ENCODE results near the gene ADAMTS5. TPM values are rescaled to one million over a fixed set of nuclear protein-coding genes. Genes with fewer than 3 reads are reported as not detected.

ADAMTS5 gene
- total and polyA plus RNA-seq, 2 of the 13 experiments (the other 11 are each of a cell fraction or from before 2014, with no cell fraction given), result not detected

- TF ChIP-seq RBFOX2 (IDR thresholded peaks at IDR 0.05; ENCODE audit: low read depth, low read length), result no peak
- no peak for TF ChIP-seq SRSF9 (IDR thresholded peaks at IDR 0.05; ENCODE audit: borderline replicate concordance, insufficient read depth, low read depth, low read length, poor library complexity, severe bottlenecking)
- no peak for TF ChIP-seq NFKB2 (CRISPR knock-in tag; IDR thresholded peaks at IDR 0.05; ENCODE audit: borderline replicate concordance)
- no peak for TF ChIP-seq ZNF558 (CRISPR knock-in tag; IDR thresholded peaks at IDR 0.05; ENCODE audit: borderline replicate concordance)
- TF ChIP-seq ZFP36L1 (CRISPR knock-in tag; IDR thresholded peaks at IDR 0.05), result no peak
- TF ChIP-seq ATF2 (CRISPR knock-in tag; IDR thresholded peaks at IDR 0.05), result no peak
- TF ChIP-seq ZBTB21 (CRISPR knock-in tag; IDR thresholded peaks at IDR 0.05), result no peak
- no peak for TF ChIP-seq HNRNPH1 (optimal IDR thresholded peaks at IDR 0.05; ENCODE audit: low read depth, low read length)
Measured at GRCh38 chr21:26962621-26963181, 4.2 kb downstream of the ADAMTS5 start (continued).

- H3K9me3 ChIP-seq (ENCODE audit: low read length), result peaks cover 75% of the 10 kb centered on the region
- no peak overlapping the region for H3K9ac ChIP-seq (ENCODE audit: insufficient read depth, low read depth, low read length)
- in situ Hi-C loops (cut with HindIII; ENCODE audit: extremely low pct_ligation_motif_present, low pct_unique_long_range_greater_than_20kb) (no loop called here), intact Hi-C loops (cut with micrococcal nuclease; ENCODE audit: unreplicated experiment) (no loop called here)
- no peaks in the 10 kb centered on the region for H3K4me1 ChIP-seq (ENCODE audit: insufficient read depth, low read length)
- no peaks in the 10 kb centered on the region for H3K79me2 ChIP-seq (ENCODE audit: insufficient read depth, low read length)
- H4K20me1 ChIP-seq (ENCODE audit: insufficient read depth, low read length), result no peaks in the 10 kb centered on the region
- no peaks in the 10 kb centered on the region for H3K27me3 ChIP-seq (ENCODE audit: control insufficient read depth in 1 of 2, insufficient read depth in 2 of 2, low read length in 2 of 2)
- BruUV-seq (replicated peaks), result no TSS peak
- no peak overlapping the region for H3K4me2 ChIP-seq (ENCODE audit: low read depth, low read length)
- H2AFZ ChIP-seq (ENCODE audit: low read length), result no peak overlapping the region
- no peak overlapping the region for H3K27ac ChIP-seq (ENCODE audit: extremely low read length, insufficient read depth, low read length)
- ChIA-PET CTCF (ENCODE audit: low intra/inter-chr PET ratio, low total read pairs) (no interaction called here), POLR2A (no interaction called here)
- no peaks in the 10 kb centered on the region for H3K36me3 ChIP-seq (replicated peaks in 1 of 2; ENCODE audit: control insufficient read depth in 1 of 2, insufficient read depth in 2 of 2, low read length in 2 of 2)
- FAIRE-seq (no peak), ATAC-seq (no peak), DNase-seq (ENCODE audit: low spot score) (no peak)
- H3K4me3 ChIP-seq (replicated peaks in 1 of 3; ENCODE audit: insufficient read depth in 1 of 3, low read depth in 2 of 3, low read length in 3 of 3), result no peak overlapping the region
- WGBS (ENCODE audit: low lambda C conversion rate), result 0% methylated on average over 4 of the region's 4 CpGs
- TF ChIP-seq PBX2 (CRISPR knock-in tag; IDR thresholded peaks at IDR 0.05) (no peak), ZKSCAN8 (CRISPR knock-in tag; IDR thresholded peaks at IDR 0.05; ENCODE audit: borderline replicate concordance) (no peak), HNRNPUL1 (IDR thresholded peaks at IDR 0.05; ENCODE audit: low read depth, low read length) (no peak), REL (CRISPR knock-in tag; conservative IDR thresholded peaks at IDR 0.05) (no peak), DMTF1 (CRISPR knock-in tag; IDR thresholded peaks at IDR 0.05) (no peak), KDM5B (CRISPR knock-in tag; IDR thresholded peaks at IDR 0.05; ENCODE audit: borderline replicate concordance) (no peak), ZNF652 (CRISPR knock-in tag; IDR thresholded peaks at IDR 0.05; ENCODE audit: borderline replicate concordance, low read depth) (no peak), ISL2 (CRISPR knock-in tag; IDR thresholded peaks at IDR 0.05) (no peak), CENPT (CRISPR knock-in tag; IDR thresholded peaks at IDR 0.05; ENCODE audit: low read depth) (no peak), REXO4 (CRISPR knock-in tag; IDR thresholded peaks at IDR 0.05; ENCODE audit: borderline replicate concordance) (no peak), ZNF598 (CRISPR knock-in tag; IDR thresholded peaks at IDR 0.05; ENCODE audit: borderline replicate concordance) (no peak)
Measured at GRCh38 chr21:26961698-26962097, 5.2 kb downstream of the ADAMTS5 start.

Data from HepG2 (cell line).